ENCODE results near the gene PIK3CA. TPM values are rescaled to one million over a fixed set of nuclear protein-coding genes. Genes with fewer than 3 reads are reported as not detected.

Gene PIK3CA
- total and polyA plus RNA-seq, 2 donors from 2014 or later: 6.1 to 24.8 TPM

DNA sequence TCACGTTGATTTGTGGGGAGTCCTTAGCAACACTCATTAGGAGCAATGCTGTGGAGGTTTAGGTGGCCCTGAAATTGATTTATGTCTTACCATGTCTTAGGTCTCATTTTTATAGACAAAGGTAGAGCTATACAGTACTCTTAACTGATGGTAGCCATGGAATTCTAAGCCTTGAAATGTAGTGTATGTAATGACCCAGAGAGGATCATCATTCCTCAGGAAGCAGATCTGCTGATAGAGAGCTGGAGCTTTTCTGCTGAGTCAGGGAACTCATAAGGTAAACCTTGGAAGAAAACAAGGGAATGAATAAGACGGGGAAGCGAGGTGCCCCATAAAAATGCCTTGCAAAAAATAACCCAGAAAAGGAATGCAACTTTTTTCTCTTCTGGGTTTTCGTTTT, 140.7 kb downstream of the PIK3CA start:
- Histone ChIP-seq H3K4me1 (ENCODE audit: control insufficient read depth in 2 of 3, insufficient read depth in 2 of 3, low read depth in 1 of 3, low read length in 3 of 3) (no peaks in the 10 kb centered on the region), H3K9ac (ENCODE audit: low read length in 3 of 3) (no peak overlapping the region), H3K4me3 (ENCODE audit: low read length in 3 of 3) (no peak overlapping the region), H3K27ac (ENCODE audit: low read depth in 2 of 2, low read length in 2 of 2) (no peak overlapping the region), H3K9me3 (ENCODE audit: control insufficient read depth in 2 of 3, insufficient read depth in 1 of 3, low read length in 3 of 3) (no peaks in the 10 kb centered on the region), H3K27me3 (ENCODE audit: control insufficient read depth, insufficient read depth, low read length) (no peaks in the 10 kb centered on the region), H3K36me3 (ENCODE audit: control insufficient read depth in 2 of 3, insufficient read depth in 3 of 3, low read length in 3 of 3) (no peaks in the 10 kb centered on the region)
- no peak for DNase-seq
- TF ChIP-seq, protein P1, sequence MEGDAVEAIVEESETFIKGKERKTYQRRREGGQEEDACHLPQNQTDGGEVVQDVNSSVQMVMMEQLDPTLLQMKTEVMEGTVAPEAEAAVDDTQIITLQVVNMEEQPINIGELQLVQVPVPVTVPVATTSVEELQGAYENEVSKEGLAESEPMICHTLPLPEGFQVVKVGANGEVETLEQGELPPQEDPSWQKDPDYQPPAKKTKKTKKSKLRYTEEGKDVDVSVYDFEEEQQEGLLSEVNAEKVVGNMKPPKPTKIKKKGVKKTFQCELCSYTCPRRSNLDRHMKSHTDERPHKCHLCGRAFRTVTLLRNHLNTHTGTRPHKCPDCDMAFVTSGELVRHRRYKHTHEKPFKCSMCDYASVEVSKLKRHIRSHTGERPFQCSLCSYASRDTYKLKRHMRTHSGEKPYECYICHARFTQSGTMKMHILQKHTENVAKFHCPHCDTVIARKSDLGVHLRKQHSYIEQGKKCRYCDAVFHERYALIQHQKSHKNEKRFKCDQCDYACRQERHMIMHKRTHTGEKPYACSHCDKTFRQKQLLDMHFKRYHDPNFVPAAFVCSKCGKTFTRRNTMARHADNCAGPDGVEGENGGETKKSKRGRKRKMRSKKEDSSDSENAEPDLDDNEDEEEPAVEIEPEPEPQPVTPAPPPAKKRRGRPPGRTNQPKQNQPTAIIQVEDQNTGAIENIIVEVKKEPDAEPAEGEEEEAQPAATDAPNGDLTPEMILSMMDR (IDR thresholded peaks at IDR 0.05; ENCODE audit: borderline replicate concordance, extremely low read depth, insufficient read depth): no peak
- intact Hi-C loops (cut with DNase I): no loop called here
- no peak for FAIRE-seq

DNA sequence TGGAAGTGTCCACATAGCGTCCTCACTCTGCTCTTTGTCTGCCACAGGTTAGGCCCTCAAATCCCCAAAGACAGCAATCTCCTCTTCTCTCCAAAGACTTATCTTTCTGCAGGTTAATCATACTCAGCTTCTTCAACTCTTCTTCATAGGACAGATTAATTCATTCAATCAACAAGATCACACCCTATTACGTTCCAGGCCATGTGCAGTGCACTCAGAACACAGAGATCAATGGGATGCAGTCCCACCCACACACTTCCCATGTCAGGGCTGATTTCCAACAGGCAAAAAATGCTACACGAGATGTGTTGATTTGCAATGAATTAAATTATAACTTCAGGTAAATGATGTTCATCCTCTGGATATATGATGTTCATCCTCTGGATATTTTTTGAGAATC, 141.1 kb downstream of the PIK3CA start:
- no peaks in the 10 kb centered on the region for H3K9me3 ChIP-seq (ENCODE audit: control insufficient read depth in 2 of 3, insufficient read depth in 1 of 3, low read length in 3 of 3)
- no peaks in the 10 kb centered on the region for H3K27me3 ChIP-seq (ENCODE audit: control insufficient read depth, insufficient read depth, low read length)
- no peak overlapping the region for H3K4me3 ChIP-seq (ENCODE audit: low read length in 3 of 3)
- H3K4me1 ChIP-seq (ENCODE audit: control insufficient read depth in 2 of 3, insufficient read depth in 2 of 3, low read depth in 1 of 3, low read length in 3 of 3): no peaks in the 10 kb centered on the region
- intact Hi-C loops (cut with DNase I): no loop called here
- TF ChIP-seq, protein P1 (IDR thresholded peaks at IDR 0.05; ENCODE audit: borderline replicate concordance, extremely low read depth, insufficient read depth): no peak
- no peak overlapping the region for H3K9ac ChIP-seq (ENCODE audit: low read length in 3 of 3)
- H3K36me3 ChIP-seq (ENCODE audit: control insufficient read depth in 2 of 3, insufficient read depth in 3 of 3, low read length in 3 of 3): no peaks in the 10 kb centered on the region
- FAIRE-seq: no peak
- no peak for DNase-seq
- H3K27ac ChIP-seq (ENCODE audit: low read depth in 2 of 2, low read length in 2 of 2): no peak overlapping the region

Other genes with a start within 250 kb of the PIK3CA start
- gene ZMAT3, start 76.5 kb upstream of the PIK3CA start, total RNA-seq: 26.1 TPM
- gene ZMAT3, start 76.5 kb upstream of the PIK3CA start, polyA plus RNA-seq (ENCODE audit: insufficient read depth, low read depth, low replicate concordance): 4.2 TPM
- 3.7 TPM for gene KCNMB3, start 102.8 kb downstream of the PIK3CA start, total RNA-seq
- 1.7 TPM for gene KCNMB3, start 102.8 kb downstream of the PIK3CA start, polyA plus RNA-seq (ENCODE audit: insufficient read depth, low read depth, low replicate concordance)
- gene ZNF639, start 174.7 kb downstream of the PIK3CA start, total RNA-seq: 35.6 TPM
- 17.9 TPM for gene ZNF639, start 174.7 kb downstream of the PIK3CA start, polyA plus RNA-seq (ENCODE audit: insufficient read depth, low read depth, low replicate concordance)
- 50.2 TPM for gene MFN1, start 199.4 kb downstream of the PIK3CA start, total RNA-seq
- 16.6 TPM for gene MFN1, start 199.4 kb downstream of the PIK3CA start, polyA plus RNA-seq (ENCODE audit: insufficient read depth, low read depth, low replicate concordance)

Data from kidney (tissue), 14 donors.